Naive thymus-derived CD4-positive, alpha-beta T cell (primary cell): Measurements from ENCODE around the gene AKAP6. TPM values are rescaled to one million over a fixed set of nuclear protein-coding genes. Genes with fewer than 3 reads are reported as not detected.

Experiments used
- ATAC-seq: fragments of 150-1000 bp; cut with Tn5 transposase; 2 replicates; pipeline ENCODE4 v1.10.0; 2021; ENCODE audit warnings: mild to moderate bottlenecking, moderate library complexity
- CTCF ChIA-PET: fragments of 350-600 bp; sonication (Branson Sonifier 250); formaldehyde crosslinking; loops from one replicate; lab custom pipeline; 2021; ENCODE audit warnings: antibody characterized with exemption; lab: Charles Lee
- POLR2A ChIA-PET: fragments of 350-600 bp; sonication (Branson Sonifier 250); formaldehyde crosslinking; loops from one replicate; lab custom pipeline; 2021; ENCODE audit warnings: antibody characterized with exemption, inconsistent platforms; lab: Charles Lee
- DNase-seq, 9 donors: peaks; one replicate each; pipeline versions ENCODE4 v3.0.0 to v3.0.0-alpha.2; 2020 to 2022; ENCODE audit warnings: mixed read lengths in 1 of 9
- H3K27ac ChIP-seq: one replicate; pipeline ENCODE4 v1.7.0; 2013; ENCODE audit warnings: mild to moderate bottlenecking, low read depth, low read length, moderate library complexity
- H3K27me3 ChIP-seq, 2 donors: one replicate each; pipeline ENCODE4 v1.7.0; 2013; ENCODE audit warnings: low read length in 2 of 2, mild to moderate bottlenecking in 2 of 2, moderate library complexity in 2 of 2; ENCODE audit not compliant: control insufficient read depth in 2 of 2, insufficient read depth in 2 of 2
- H3K36me3 ChIP-seq, 3 experiments: 1 replicate in 2 of 3; 2 replicates in 1 of 3; pipeline ENCODE4 v1.7.0; 2013; ENCODE audit warnings: low read length in 3 of 3, mild to moderate bottlenecking in 3 of 3, moderate library complexity in 1 of 3; ENCODE audit not compliant: insufficient read depth in 3 of 3, control insufficient read depth in 2 of 3
- H3K4me1 ChIP-seq, 2 donors: one replicate each; pipeline ENCODE4 v1.7.0; 2013; ENCODE audit warnings: low read length in 2 of 2, mild to moderate bottlenecking in 2 of 2, moderate library complexity in 1 of 2; ENCODE audit not compliant: control insufficient read depth in 2 of 2, insufficient read depth in 2 of 2
- H3K4me3 ChIP-seq: 2 replicates; pipeline ENCODE4 v1.7.0; 2013; ENCODE audit warnings: mild to moderate bottlenecking, low read length
- H3K9me3 ChIP-seq, 3 experiments: 1 replicate in 2 of 3; 2 replicates in 1 of 3; pipeline ENCODE4 v1.7.0; 2013; ENCODE audit warnings: low read length in 3 of 3; ENCODE audit not compliant: control insufficient read depth in 2 of 3
- H3K27ac Mint-ChIP-seq, 9 donors: one replicate each; pipeline ENCODE4 v1.8.0; 2020 to 2022; ENCODE audit warnings: mixed read lengths in 9 of 9, mild to moderate bottlenecking in 8 of 9, moderate library complexity in 5 of 9, inconsistent platforms in 2 of 9
- H3K27me3 Mint-ChIP-seq, 5 donors: one replicate each; pipeline ENCODE4 v1.8.0; 2021 to 2022; ENCODE audit warnings: mixed read lengths in 5 of 5, mild to moderate bottlenecking in 1 of 5
- H3K36me3 Mint-ChIP-seq, 5 donors: one replicate each; pipeline ENCODE4 v1.8.0; 2020 to 2022; ENCODE audit warnings: mixed read lengths in 5 of 5, mild to moderate bottlenecking in 3 of 5, inconsistent platforms in 1 of 5
- H3K4me1 Mint-ChIP-seq, 7 donors: one replicate each; pipeline ENCODE4 v1.8.0; 2020 to 2022; ENCODE audit warnings: mixed read lengths in 7 of 7, mild to moderate bottlenecking in 3 of 7, inconsistent platforms in 1 of 7
- H3K4me3 Mint-ChIP-seq, 10 donors: one replicate each; pipeline ENCODE4 v1.8.0; 2020 to 2022; ENCODE audit warnings: mild to moderate bottlenecking in 10 of 10, mixed read lengths in 10 of 10, moderate library complexity in 6 of 10, inconsistent platforms in 2 of 10
- H3K9me3 Mint-ChIP-seq, 11 donors: one replicate each; pipeline ENCODE4 v1.8.0; 2020 to 2022; ENCODE audit warnings: mixed read lengths in 11 of 11, mild to moderate bottlenecking in 4 of 11, inconsistent platforms in 1 of 11, moderate library complexity in 1 of 11
- intact Hi-C, 2 donors: fragments of 100-400 bp; cut with micrococcal nuclease; formaldehyde crosslinking; loops; one replicate each; pipeline ENCODE4 v1.15.1; 2023
- polyA plus RNA-seq, 2 donors: library from polyadenylated mRNA; unstranded; fragments of 300-500 nt; fragmentation: Illumina TruSeq; gene quantifications; one replicate each; pipeline ENCODE4 v1.2.3, GENCODE V29; 2021
- total RNA-seq, 6 experiments: library from RNA in 5 of 6; stranded (reverse) in 5 of 6; gene quantifications; 1 replicate in 5 of 6; 2 replicates in 1 of 6; pipeline ENCODE4 v1.2.3 and lab custom pipeline; 2021 to 2026

AKAP6 gene
- total and polyA plus RNA-seq, 7 experiments from 2014 or later = 0.29 to 7.9 (median 4.1) TPM

GRCh38 chr14:32596390-32596789 is 267.3 kb downstream of the AKAP6 start:
- Mint-ChIP-seq H3K4me1 (no peaks in the 10 kb centered on the region), H3K27ac (no peak overlapping the region), H3K36me3 (peaks cover 0 to 2% (median 0%) of the 10 kb centered on the region in 5 donors), H3K27me3 (no peaks in the 10 kb centered on the region), H3K9me3 (no peaks in the 10 kb centered on the region), H3K4me3 (no peak overlapping the region)
- Histone ChIP-seq H3K4me3 (no peak overlapping the region), H3K4me1 (no peaks in the 10 kb centered on the region), H3K27ac (no peak overlapping the region), H3K27me3 (no peaks in the 10 kb centered on the region), H3K9me3 (no peaks in the 10 kb centered on the region), H3K36me3 (no peaks in the 10 kb centered on the region)
- no peak for ATAC-seq
- DNase-seq = no peak
- intact Hi-C loops = no loop called here
- ChIA-PET POLR2A (no interaction called here), CTCF (no interaction called here)

- intact Hi-C loops = no loop called here
- H3K4me3 ChIP-seq = no peak overlapping the region
- Mint-ChIP-seq H3K27ac (no peak overlapping the region), H3K9me3 (no peaks in the 10 kb centered on the region), H3K4me3 (no peak overlapping the region), H3K36me3 (peaks cover 0 to 9% (median 0%) of the 10 kb centered on the region in 5 donors), H3K4me1 (no peaks in the 10 kb centered on the region), H3K27me3 (no peaks in the 10 kb centered on the region)
- POLR2A ChIA-PET = no interaction called here
- CTCF ChIA-PET = no interaction called here
- no peak overlapping the region for H3K27ac ChIP-seq
- DNase-seq (no peak), ATAC-seq (no peak)
- H3K27me3 ChIP-seq = no peaks in the 10 kb centered on the region
- no peaks in the 10 kb centered on the region for H3K36me3 ChIP-seq
- H3K4me1 ChIP-seq = no peaks in the 10 kb centered on the region
- no peaks in the 10 kb centered on the region for H3K9me3 ChIP-seq
Observed at GRCh38 chr14:32597771-32598170, 268.7 kb downstream of the AKAP6 start.

GRCh38 chr14:32601069-32601468 is 272.0 kb downstream of the AKAP6 start:
- Histone ChIP-seq H3K27ac (no peak overlapping the region), H3K4me3 (no peak overlapping the region), H3K4me1 (no peaks in the 10 kb centered on the region), H3K36me3 (no peaks in the 10 kb centered on the region), H3K9me3 (no peaks in the 10 kb centered on the region), H3K27me3 (no peaks in the 10 kb centered on the region)
- intact Hi-C loops = no loop called here
- Mint-ChIP-seq H3K9me3 (no peaks in the 10 kb centered on the region), H3K36me3 (peaks cover 0 to 9% (median 0%) of the 10 kb centered on the region in 5 donors), H3K27ac (no peak overlapping the region), H3K4me3 (no peak overlapping the region), H3K4me1 (no peaks in the 10 kb centered on the region), H3K27me3 (no peaks in the 10 kb centered on the region)
- POLR2A ChIA-PET = no interaction called here
- CTCF ChIA-PET = interaction anchor here (0.7 kb wide), 1 partner anchor 1596 kb away, joined by 3 read pairs; no protein-coding TSS in a partner anchor
- no peak for DNase-seq
- ATAC-seq = no peak

GRCh38 chr14:32601906-32602305 is 272.8 kb downstream of the AKAP6 start:
- Mint-ChIP-seq H3K27me3 (no peaks in the 10 kb centered on the region), H3K27ac (no peak overlapping the region), H3K4me3 (no peak overlapping the region), H3K4me1 (no peaks in the 10 kb centered on the region), H3K36me3 (peaks cover 0 to 9% (median 0%) of the 10 kb centered on the region in 5 donors), H3K9me3 (no peaks in the 10 kb centered on the region)
- ChIA-PET POLR2A (no interaction called here), CTCF (no interaction called here)
- Histone ChIP-seq H3K36me3 (no peaks in the 10 kb centered on the region), H3K4me3 (no peak overlapping the region), H3K27me3 (no peaks in the 10 kb centered on the region), H3K4me1 (no peaks in the 10 kb centered on the region), H3K9me3 (no peaks in the 10 kb centered on the region), H3K27ac (no peak overlapping the region)
- no peak for ATAC-seq
- intact Hi-C loops = no loop called here
- no peak for DNase-seq

GRCh38 chr14:32602699-32603098 is 273.6 kb downstream of the AKAP6 start:
- DNase-seq (no peak), ATAC-seq (no peak)
- Mint-ChIP-seq H3K4me3 (no peak overlapping the region), H3K4me1 (no peaks in the 10 kb centered on the region), H3K27me3 (no peaks in the 10 kb centered on the region), H3K9me3 (no peaks in the 10 kb centered on the region), H3K36me3 (peaks cover 0 to 9% (median 0%) of the 10 kb centered on the region in 5 donors), H3K27ac (peak overlapping the region in 1 of 9 donors; percentile 11)
- H3K4me1 ChIP-seq = no peaks in the 10 kb centered on the region
- H3K27me3 ChIP-seq = no peaks in the 10 kb centered on the region
- no peak overlapping the region for H3K4me3 ChIP-seq
- H3K9me3 ChIP-seq = no peaks in the 10 kb centered on the region
- ChIA-PET CTCF (interaction anchor here (0.7 kb wide), 1 partner anchor 26 kb away, joined by 3 read pairs; no protein-coding TSS in a partner anchor), POLR2A (no interaction called here)
- intact Hi-C loops = no loop called here
- H3K36me3 ChIP-seq = no peaks in the 10 kb centered on the region
- no peak overlapping the region for H3K27ac ChIP-seq

DNA sequence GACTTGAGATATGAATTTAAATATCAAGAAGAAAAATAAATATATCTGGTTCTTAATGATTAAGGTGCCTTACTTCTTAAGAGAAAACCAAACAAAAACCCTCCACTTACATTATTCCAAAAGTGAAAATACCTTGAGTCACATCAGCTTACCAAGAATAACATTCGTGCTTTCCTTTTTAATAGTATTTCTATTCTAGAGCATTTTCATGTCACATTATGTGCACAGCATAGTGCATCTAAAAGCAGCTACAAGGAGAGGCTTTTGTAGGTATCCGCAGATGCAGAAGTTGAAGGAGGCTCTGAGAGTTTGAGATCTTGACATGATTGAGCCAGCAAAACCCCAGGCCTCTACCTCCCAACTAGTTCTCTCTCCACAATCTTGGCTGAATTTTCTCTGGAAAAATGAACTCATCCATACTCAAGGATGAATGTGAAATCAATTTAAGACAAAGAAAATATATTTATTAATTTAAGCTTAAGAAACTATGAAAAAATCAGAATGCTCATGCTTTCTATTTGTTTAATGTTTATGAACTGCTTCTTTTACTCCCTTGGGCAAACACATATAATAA is 275.0 kb downstream of the AKAP6 start:
- Mint-ChIP-seq H3K9me3 (no peaks in the 10 kb centered on the region), H3K36me3 (peaks cover 0 to 9% (median 0%) of the 10 kb centered on the region in 5 donors), H3K27ac (no peak overlapping the region), H3K4me3 (no peak overlapping the region), H3K4me1 (no peaks in the 10 kb centered on the region), H3K27me3 (no peaks in the 10 kb centered on the region)
- Histone ChIP-seq H3K36me3 (no peaks in the 10 kb centered on the region), H3K9me3 (no peaks in the 10 kb centered on the region), H3K4me1 (no peaks in the 10 kb centered on the region), H3K27me3 (no peaks in the 10 kb centered on the region), H3K4me3 (no peak overlapping the region), H3K27ac (no peak overlapping the region)
- POLR2A ChIA-PET = no interaction called here
- ATAC-seq = no peak
- intact Hi-C loops = no loop called here
- CTCF ChIA-PET = interaction anchor here (0.5 kb wide), 1 partner anchor 56 kb away, joined by 5 read pairs; no protein-coding TSS in a partner anchor
- no peak for DNase-seq

DNA sequence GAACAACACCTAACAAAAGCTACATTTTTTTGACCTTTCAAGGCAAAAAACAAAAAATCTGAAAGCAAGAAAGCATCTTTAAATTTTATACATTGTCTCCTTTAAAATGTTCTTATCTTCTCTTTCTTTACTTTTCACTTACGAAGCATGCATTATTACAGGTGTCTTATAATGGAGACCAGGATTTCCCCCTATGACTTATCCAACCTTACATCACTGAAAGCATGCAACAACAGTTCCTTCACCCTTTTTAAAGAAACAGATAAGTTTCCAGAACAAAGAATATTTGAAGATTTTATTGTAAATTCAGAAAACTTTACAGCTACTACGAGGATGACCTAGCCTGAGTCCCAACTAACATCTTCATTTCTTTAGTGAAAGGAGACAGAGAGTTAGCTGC is 277.2 kb downstream of the AKAP6 start:
- H3K36me3 ChIP-seq = no peaks in the 10 kb centered on the region
- ATAC-seq (no peak), DNase-seq (no peak)
- no peaks in the 10 kb centered on the region for H3K9me3 ChIP-seq
- H3K9me3 Mint-ChIP-seq = no peaks in the 10 kb centered on the region
- no peak overlapping the region for H3K4me3 ChIP-seq
- H3K4me3 Mint-ChIP-seq = no peak overlapping the region
- no peak overlapping the region for H3K27ac Mint-ChIP-seq
- no peaks in the 10 kb centered on the region for H3K4me1 ChIP-seq
- no peaks in the 10 kb centered on the region for H3K27me3 ChIP-seq
- CTCF ChIA-PET = no interaction called here
- H3K36me3 Mint-ChIP-seq = peaks cover 0 to 8% (median 0%) of the 10 kb centered on the region in 5 donors
- no peak overlapping the region for H3K27ac ChIP-seq
- POLR2A ChIA-PET = no interaction called here
- no peaks in the 10 kb centered on the region for H3K4me1 Mint-ChIP-seq
- no peaks in the 10 kb centered on the region for H3K27me3 Mint-ChIP-seq
- intact Hi-C loops = no loop called here
